Coronary artery (tissue), 2 donors: ENCODE data around the gene TOX4.

Experiments used
- DNase-seq: peaks from one replicate; pipeline ENCODE4 v3.0.0-alpha.2; 2017; ENCODE audit warnings: low spot score
- H3K27ac ChIP-seq, 2 donors: fragments of 200-600 bp; sonication (generic); one replicate each; pipeline ENCODE4 v1.5.1; 2016 to 2019
- H3K4me3 ChIP-seq: fragments of 200-600 bp; sonication (generic); 2 replicates; pipeline ENCODE4 v1.5.1; 2016; ENCODE audit warnings: mild to moderate bottlenecking, moderate library complexity
- CTCF ChIP-seq: fragments of 200-600 bp; sonication (generic); IDR thresholded peaks from one replicate; pipeline ENCODE4 v1.5.1; 2019; ENCODE audit warnings: antibody characterized with exemption

The TOX4 gene

GRCh38 chr14:21525962-21526671 lies 49.1 kb downstream of the TOX4 start, which contains the start of gene SALL2:
Gene SALL2 (minus strand): TSS chr14:21526346. CDS start chr14:21526127, 219 bp downstream.
- no peak for DNase-seq
- Histone ChIP-seq H3K27ac (peak within 1 kb of the TSS; percentile 68 to 87), H3K4me3 (peak within 1 kb of the TSS; percentile 98)
- no peak for TF ChIP-seq CTCF

GRCh38 chr14:21526672-21527317 lies 49.8 kb downstream of the TOX4 start:
- no peak for TF ChIP-seq CTCF
- Histone ChIP-seq H3K27ac (peak overlapping the region; percentile 68 to 87), H3K4me3 (peak overlapping the region; percentile 98)
- no peak for DNase-seq

GRCh38 chr14:21527318-21527679 lies 50.3 kb downstream of the TOX4 start:
- H3K4me3 ChIP-seq, result no peak overlapping the region
- no peak for TF ChIP-seq CTCF
- no peak for DNase-seq
- no peak overlapping the region for H3K27ac ChIP-seq

GRCh38 chr14:21528381-21529348 lies 51.7 kb downstream of the TOX4 start:
- no peak for DNase-seq
- TF ChIP-seq CTCF, result no peak
- no peak overlapping the region for H3K27ac ChIP-seq
- no peak overlapping the region for H3K4me3 ChIP-seq

GRCh38 chr14:21529515-21529914 lies 52.5 kb downstream of the TOX4 start:
- no peak for DNase-seq
- Histone ChIP-seq H3K27ac (no peak overlapping the region), H3K4me3 (no peak overlapping the region)
- TF ChIP-seq CTCF, result no peak

- no peak for DNase-seq
- Histone ChIP-seq H3K27ac (no peak overlapping the region), H3K4me3 (no peak overlapping the region)
- TF ChIP-seq CTCF, result no peak
These were observed 56.3 kb downstream of the TOX4 start for GRCh38 chr14:21533294-21533693.
